H1 (cell line): ENCODE data around the gene L2HGDH. TPM values are rescaled to one million over a fixed set of nuclear protein-coding genes. Genes with fewer than 3 reads are reported as not detected.

Source experiments
- CTCF ChIA-PET: fragments of 300-600 bp; sonication (Branson Sonifier 250); formaldehyde crosslinking; loops from one replicate; lab custom pipeline; 2021; ENCODE audit not compliant: partially characterized antibody; lab: Charles Lee
- POLR2A ChIA-PET: fragments of 300-600 bp; sonication (Branson Sonifier 250); formaldehyde crosslinking; loops from one replicate; lab custom pipeline; 2021; ENCODE audit warnings: inconsistent platforms; ENCODE audit not compliant: partially characterized antibody; lab: Charles Lee
- DNase-seq, 2 experiments: peaks; one replicate each; pipeline versions ENCODE4 v3.0.0 to v3.0.0-alpha.2; 2010 to 2022; ENCODE audit warnings: low spot score in 2 of 2, low read depth in 1 of 2, mixed read lengths in 1 of 2
- FAIRE-seq: peaks from 2 replicates; lab custom pipeline; 2011; peaks lifted over from hg19 to GRCh38; lab: Jason Lieb, UNC
- H2AFZ ChIP-seq: 2 replicates; pipeline ENCODE4 v1.8.1; 2012; ENCODE audit warnings: low read length, inconsistent platforms
- H2AK5ac ChIP-seq: 2 replicates; pipeline ENCODE4 v1.6.1; 2013; ENCODE audit warnings: low read depth, low read length
- H2BK120ac ChIP-seq: replicated peaks from 2 replicates; pipeline ENCODE3; 2013; ENCODE audit warnings: low read depth, low read length, inconsistent platforms
- H2BK12ac ChIP-seq: 2 replicates; pipeline ENCODE4 v1.6.1; 2013; ENCODE audit warnings: low read depth, low read length
- H2BK15ac ChIP-seq: 2 replicates; pipeline ENCODE4 v1.6.1; 2013; ENCODE audit warnings: low read length
- H2BK20ac ChIP-seq: 2 replicates; pipeline ENCODE4 v1.6.1; 2013; ENCODE audit warnings: low read length
- H2BK5ac ChIP-seq: 2 replicates; pipeline ENCODE4 v1.6.1; 2013; ENCODE audit warnings: low read depth, low read length
- H3K14ac ChIP-seq: 2 replicates; pipeline ENCODE4 v1.6.1; 2013; ENCODE audit warnings: inconsistent platforms; ENCODE audit not compliant: insufficient read length
- H3K18ac ChIP-seq: 2 replicates; pipeline ENCODE4 v1.6.1; 2013; ENCODE audit warnings: low read length; ENCODE audit errors: extremely low read depth
- H3K23ac ChIP-seq: 2 replicates; pipeline ENCODE4 v1.6.1; 2013; ENCODE audit warnings: inconsistent platforms; ENCODE audit not compliant: insufficient read length
- H3K23me2 ChIP-seq: 2 replicates; pipeline ENCODE4 v1.6.1; 2013; ENCODE audit warnings: low read depth, low read length
- H3K27ac ChIP-seq: 2 replicates; pipeline ENCODE4 v1.6.1; 2011; ENCODE audit warnings: low read depth, low read length, inconsistent platforms
- H3K27me3 ChIP-seq, 4 experiments: replicated peaks in 1 of 4; 1 replicate in 1 of 4; 2 replicates in 3 of 4; pipeline versions ENCODE4 v1.6.1 to v1.8.1; 2011 to 2013; ENCODE audit warnings: low read length in 3 of 4, mild to moderate bottlenecking in 3 of 4, inconsistent platforms in 2 of 4, mixed read lengths in 2 of 4, moderate library complexity in 1 of 4; ENCODE audit not compliant: control insufficient read depth in 3 of 4, insufficient read depth in 3 of 4; ENCODE audit errors: extremely low read depth in 1 of 4
- H3K36me3 ChIP-seq, 4 experiments: 2 replicates each; pipeline versions ENCODE4 v1.6.1 to v1.8.1; 2011 to 2013; ENCODE audit warnings: mild to moderate bottlenecking in 4 of 4, low read length in 3 of 4, moderate library complexity in 2 of 4, control low read depth in 1 of 4, inconsistent platforms in 1 of 4; ENCODE audit not compliant: insufficient read depth in 4 of 4, control insufficient read depth in 2 of 4
- H3K4ac ChIP-seq: replicated peaks from 2 replicates; pipeline ENCODE3; 2013; ENCODE audit warnings: low read length, low read depth, mixed read lengths, inconsistent platforms; ENCODE audit not compliant: insufficient read length
- H3K4me1 ChIP-seq, 4 experiments: replicated peaks in 1 of 4; 1 replicate in 1 of 4; 2 replicates in 3 of 4; pipeline versions ENCODE4 v1.6.1 to v1.8.1; 2011 to 2013; ENCODE audit warnings: low read length in 3 of 4, inconsistent platforms in 2 of 4, mixed read lengths in 1 of 4; ENCODE audit not compliant: insufficient read depth in 4 of 4, control insufficient read depth in 3 of 4
- H3K4me2 ChIP-seq, 2 experiments: 2 replicates each; pipeline versions ENCODE4 v1.6.1 to v1.8.1; 2011 to 2013; ENCODE audit warnings: low read depth in 2 of 2, low read length in 2 of 2, control low read depth in 1 of 2, inconsistent platforms in 1 of 2, mild to moderate bottlenecking in 1 of 2; ENCODE audit not compliant: insufficient read depth in 1 of 2
- H3K4me3 ChIP-seq, 4 experiments: fragments of 200-600, 300-600 bp in 1 of 4; sonication (generic), shearing (Covaris generic), sonication (Bioruptor Twin) in 1 of 4; 2 replicates each; pipeline versions ENCODE4 v1.5.1 to v1.8.1; 2011 to 2016; ENCODE audit warnings: low read length in 4 of 4, low read depth in 3 of 4, control low read depth in 2 of 4, inconsistent platforms in 2 of 4, mild to moderate bottlenecking in 2 of 4, mixed read lengths in 1 of 4, moderate library complexity in 1 of 4; ENCODE audit not compliant: insufficient read depth in 2 of 4; ENCODE audit errors: extremely low read depth in 1 of 4
- H3K56ac ChIP-seq: replicated peaks from 2 replicates; pipeline ENCODE3; 2013; ENCODE audit warnings: low read depth, mild to moderate bottlenecking, mixed read lengths, low read length, inconsistent platforms; ENCODE audit not compliant: insufficient read length
- H3K79me1 ChIP-seq: 2 replicates; pipeline ENCODE4 v1.6.1; 2013; ENCODE audit warnings: low read depth, low read length, control low read depth
- H3K79me2 ChIP-seq, 2 experiments: 2 replicates each; pipeline versions ENCODE4 v1.6.1 to v1.8.1; 2012 to 2013; ENCODE audit warnings: low read length in 2 of 2, mild to moderate bottlenecking in 2 of 2, inconsistent platforms in 1 of 2; ENCODE audit not compliant: insufficient read depth in 2 of 2, control insufficient read depth in 1 of 2
- H3K9ac ChIP-seq, 4 experiments: replicated peaks in 1 of 4; 1 replicate in 1 of 4; 2 replicates in 3 of 4; pipeline versions ENCODE4 v1.6.1 to v1.8.1; 2011 to 2013; ENCODE audit warnings: low read depth in 3 of 4, low read length in 3 of 4, control low read depth in 2 of 4, mild to moderate bottlenecking in 2 of 4, moderate library complexity in 2 of 4, inconsistent platforms in 1 of 4; ENCODE audit errors: extremely low read depth in 1 of 4
- H3K9me3 ChIP-seq, 2 experiments: 2 replicates each; pipeline versions ENCODE4 v1.6.1 to v1.8.1; 2012 to 2013; ENCODE audit warnings: mild to moderate bottlenecking in 2 of 2, moderate library complexity in 2 of 2, control low read depth in 1 of 2, inconsistent platforms in 1 of 2, low read depth in 1 of 2, low read length in 1 of 2, mixed read lengths in 1 of 2; ENCODE audit not compliant: insufficient read depth in 2 of 2
- H4K20me1 ChIP-seq, 2 experiments: replicated peaks in 1 of 2; 2 replicates each; pipeline versions ENCODE3 to v1.8.1; 2011 to 2013; ENCODE audit warnings: inconsistent platforms in 2 of 2, low read length in 2 of 2, mild to moderate bottlenecking in 1 of 2; ENCODE audit not compliant: insufficient read depth in 2 of 2, control insufficient read depth in 1 of 2
- H4K5ac ChIP-seq: 2 replicates; pipeline ENCODE4 v1.6.1; 2013; ENCODE audit warnings: low read length, low read depth, mixed read lengths, inconsistent platforms; ENCODE audit not compliant: insufficient read length
- H4K8ac ChIP-seq: 2 replicates; pipeline ENCODE4 v1.8.0; 2013; ENCODE audit warnings: mild to moderate bottlenecking, moderate library complexity, low read length, inconsistent platforms; ENCODE audit not compliant: insufficient read depth; ENCODE audit errors: extremely low read depth
- H4K91ac ChIP-seq: replicated peaks from 2 replicates; pipeline ENCODE3; 2013; ENCODE audit warnings: low read length, mixed read lengths, inconsistent platforms; ENCODE audit not compliant: insufficient read length
- CTCF ChIP-seq, 3 experiments: IDR thresholded peaks; 1 replicate in 2 of 3; 2 replicates in 1 of 3; pipeline versions ENCODE4 v1.5.1 to v1.6.1; 2011; ENCODE audit warnings: low read length in 3 of 3, mild to moderate bottlenecking in 3 of 3, inconsistent platforms in 2 of 3, low read depth in 1 of 3, moderate library complexity in 1 of 3; ENCODE audit not compliant: insufficient read depth in 1 of 3; ENCODE audit errors: control extremely low read depth in 1 of 3
- HDAC2 ChIP-seq, 2 experiments: fragments of 300-600 bp in 1 of 2; sonication (generic) in 1 of 2; IDR thresholded peaks; 2 replicates each; pipeline ENCODE4 v1.6.1; 2011 to 2012; ENCODE audit warnings: low read depth in 2 of 2, low read length in 2 of 2, mild to moderate bottlenecking in 2 of 2, moderate library complexity in 2 of 2, borderline replicate concordance in 1 of 2, inconsistent platforms in 1 of 2
- KDM4A ChIP-seq: IDR thresholded peaks from one replicate; pipeline ENCODE4 v1.7.1; 2012; ENCODE audit warnings: low read depth, mild to moderate bottlenecking, moderate library complexity, low read length, inconsistent platforms; ENCODE audit not compliant: severe bottlenecking
- MAX ChIP-seq: IDR thresholded peaks from 2 replicates; pipeline ENCODE4 v1.6.1; 2012; ENCODE audit warnings: inconsistent platforms
- SP1 ChIP-seq: IDR thresholded peaks from 2 replicates; pipeline ENCODE4 v1.6.1; 2011; ENCODE audit warnings: low read depth, low read length
- YY1 ChIP-seq: IDR thresholded peaks from 2 replicates; pipeline ENCODE4 v1.6.1; 2011; ENCODE audit warnings: low read depth, mild to moderate bottlenecking, low read length
- WGBS, 2 experiments: shearing (Covaris generic) in 1 of 2; methylation state at CpG; one replicate each; pipeline versions ENCODE4 v1.1.6 to v1.1.7; 2013 to 2015; ENCODE audit warnings: low lambda C conversion rate in 2 of 2, mixed read lengths in 2 of 2, inconsistent platforms in 1 of 2, low coverage in 1 of 2, missing lambda C conversion rate in 1 of 2; ENCODE audit not compliant: insufficient replicate concordance in 2 of 2, insufficient coverage in 1 of 2, insufficient read length in 1 of 2; ENCODE audit errors: extremely low coverage in 1 of 2, missing lambda C conversion rate in 1 of 2; 5-methylcytosine and 5-hydroxymethylcytosine counted together
- polyA plus RNA-seq, 7 experiments: library from polyadenylated mRNA; depleted of rRNA in 3 of 7; stranded (reverse) in 5 of 7; unstranded in 2 of 7; fragments of >200 nt in 5 of 7; fragments of 200-250 nt in 2 of 7; gene quantifications; 1 replicate in 5 of 7; 2 replicates in 1 of 7; 4 replicates in 1 of 7; pipeline versions ENCODE4 v1.2.1 to v1.2.3, GENCODE V29; 2011 to 2013; ENCODE audit warnings: missing spikeins in 2 of 7, mixed read lengths in 2 of 7
- total RNA-seq: library from RNA; stranded (reverse); fragmentation: NEBNext Ultra II Directional; extraction: Animal tissue kit (Norgen Biotek cat#: 25700); gene quantifications from 2 replicates; pipeline ENCODE4 v1.2.1, GENCODE V29; 2021
- TF ChIP-seq, protein P1 (sequence below): IDR thresholded peaks from 2 replicates; pipeline ENCODE4 v1.6.1; 2012; ENCODE audit warnings: inconsistent platforms
- TF ChIP-seq, protein P2 (sequence below): IDR thresholded peaks from 2 replicates; pipeline ENCODE4 v1.6.1; 2012; ENCODE audit warnings: low read length, inconsistent platforms

The L2HGDH gene
- total and polyA plus RNA-seq, 2 of the 8 experiments (the other 6 are each of a cell fraction or from before 2014, with no cell fraction given): 12.2 to 28.6 TPM

DNA sequence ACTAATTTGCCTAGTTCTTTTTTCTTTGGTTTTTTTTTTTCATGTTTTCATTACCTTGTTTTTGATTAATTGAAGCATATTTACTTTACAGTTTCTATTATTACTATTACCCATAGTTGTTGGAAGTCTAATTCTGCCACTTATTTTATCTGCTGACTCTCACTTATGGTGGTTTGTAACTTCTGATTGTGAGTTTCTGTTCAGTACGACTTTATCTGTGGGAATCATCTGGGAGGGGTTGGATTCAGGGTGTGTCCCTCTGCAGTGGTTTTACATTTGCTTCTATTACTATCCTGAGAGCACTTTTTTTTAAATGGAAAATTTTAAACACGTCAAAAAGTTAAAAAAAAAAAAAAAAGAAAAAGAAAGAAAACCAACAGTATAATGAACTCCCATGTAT is 54.3 kb downstream of the L2HGDH start:
- CTCF ChIA-PET: interaction anchor here (0.8 kb wide), 1 partner anchor 9 kb away, joined by 4 read pairs; no protein-coding TSS in a partner anchor
- POLR2A ChIA-PET: no interaction called here
- no peak for TF ChIP-seq YY1
- no peak for TF ChIP-seq CTCF (IDR thresholded peaks at IDR 0.05; ENCODE audit: control extremely low read depth in 1 of 3, insufficient read depth in 1 of 3, low read depth in 1 of 3, low read length in 3 of 3)
- TF ChIP-seq MAX: no peak
- TF ChIP-seq, protein P1, sequence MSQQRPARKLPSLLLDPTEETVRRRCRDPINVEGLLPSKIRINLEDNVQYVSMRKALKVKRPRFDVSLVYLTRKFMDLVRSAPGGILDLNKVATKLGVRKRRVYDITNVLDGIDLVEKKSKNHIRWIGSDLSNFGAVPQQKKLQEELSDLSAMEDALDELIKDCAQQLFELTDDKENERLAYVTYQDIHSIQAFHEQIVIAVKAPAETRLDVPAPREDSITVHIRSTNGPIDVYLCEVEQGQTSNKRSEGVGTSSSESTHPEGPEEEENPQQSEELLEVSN: no peak
- TF ChIP-seq KDM4A: no peak
- no peak for TF ChIP-seq HDAC2 (IDR thresholded peaks at IDR 0.05; ENCODE audit: borderline replicate concordance in 1 of 2, low read depth in 2 of 2, low read length in 2 of 2)
- TF ChIP-seq SP1: no peak
- TF ChIP-seq, protein P2, sequence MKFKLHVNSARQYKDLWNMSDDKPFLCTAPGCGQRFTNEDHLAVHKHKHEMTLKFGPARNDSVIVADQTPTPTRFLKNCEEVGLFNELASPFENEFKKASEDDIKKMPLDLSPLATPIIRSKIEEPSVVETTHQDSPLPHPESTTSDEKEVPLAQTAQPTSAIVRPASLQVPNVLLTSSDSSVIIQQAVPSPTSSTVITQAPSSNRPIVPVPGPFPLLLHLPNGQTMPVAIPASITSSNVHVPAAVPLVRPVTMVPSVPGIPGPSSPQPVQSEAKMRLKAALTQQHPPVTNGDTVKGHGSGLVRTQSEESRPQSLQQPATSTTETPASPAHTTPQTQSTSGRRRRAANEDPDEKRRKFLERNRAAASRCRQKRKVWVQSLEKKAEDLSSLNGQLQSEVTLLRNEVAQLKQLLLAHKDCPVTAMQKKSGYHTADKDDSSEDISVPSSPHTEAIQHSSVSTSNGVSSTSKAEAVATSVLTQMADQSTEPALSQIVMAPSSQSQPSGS: no peak

More for the DNA sequence above, 54.3 kb downstream of the L2HGDH start:
- H3K4me2 ChIP-seq: no peak overlapping the region
- H2BK20ac ChIP-seq: no peak overlapping the region
- no peaks in the 10 kb centered on the region for H3K79me2 ChIP-seq
- H3K36me3 ChIP-seq: peaks cover 0 to 5% (median 2%) of the 10 kb centered on the region in 4 experiments; a peak in 4 of 8 replicates
- H2AK5ac ChIP-seq: no peak overlapping the region
- WGBS, 2 experiments: 93% methylated on average over 2 of the region's 2 CpGs; no CpG with 5 or more reads in 1 of the 2 experiments
- H2BK5ac ChIP-seq: no peak overlapping the region
- H3K9me3 ChIP-seq: no peaks in the 10 kb centered on the region
- no peak overlapping the region for H3K4ac ChIP-seq
- no peak overlapping the region for H3K18ac ChIP-seq
- no peak overlapping the region for H2BK15ac ChIP-seq
- H4K20me1 ChIP-seq: no peaks in the 10 kb centered on the region
- no peaks in the 10 kb centered on the region for H3K23me2 ChIP-seq
- no peak overlapping the region for H3K56ac ChIP-seq
- no peak overlapping the region for H3K9ac ChIP-seq
- no peak overlapping the region for H3K27ac ChIP-seq
- FAIRE-seq: no peak
- no peak overlapping the region for H3K4me3 ChIP-seq
- no peak overlapping the region for H4K5ac ChIP-seq
- H2BK120ac ChIP-seq: no peak overlapping the region
- H3K23ac ChIP-seq: no peak overlapping the region
- no peak overlapping the region for H2BK12ac ChIP-seq
- no peak overlapping the region for H3K14ac ChIP-seq
- DNase-seq: no peak
- no peaks in the 10 kb centered on the region for H3K27me3 ChIP-seq
- H2AFZ ChIP-seq: no peak overlapping the region
- no peaks in the 10 kb centered on the region for H3K79me1 ChIP-seq
- H4K8ac ChIP-seq: no peak overlapping the region
- H4K91ac ChIP-seq: no peak overlapping the region
- H3K4me1 ChIP-seq: no peaks in the 10 kb centered on the region
